HG02970 (cell line): ENCODE measurements around the gene ZFP30.

Source experiments
- ATAC-seq: cut with Tn5 transposase; IDR thresholded peaks from one replicate; pipeline ENCODE4 v1.9.1; 2021; ENCODE audit warnings: mild to moderate bottlenecking, moderate library complexity, moderate number of reproducible peaks; ENCODE audit not compliant: unreplicated experiment, low FRiP score

The ZFP30 gene

DNA sequence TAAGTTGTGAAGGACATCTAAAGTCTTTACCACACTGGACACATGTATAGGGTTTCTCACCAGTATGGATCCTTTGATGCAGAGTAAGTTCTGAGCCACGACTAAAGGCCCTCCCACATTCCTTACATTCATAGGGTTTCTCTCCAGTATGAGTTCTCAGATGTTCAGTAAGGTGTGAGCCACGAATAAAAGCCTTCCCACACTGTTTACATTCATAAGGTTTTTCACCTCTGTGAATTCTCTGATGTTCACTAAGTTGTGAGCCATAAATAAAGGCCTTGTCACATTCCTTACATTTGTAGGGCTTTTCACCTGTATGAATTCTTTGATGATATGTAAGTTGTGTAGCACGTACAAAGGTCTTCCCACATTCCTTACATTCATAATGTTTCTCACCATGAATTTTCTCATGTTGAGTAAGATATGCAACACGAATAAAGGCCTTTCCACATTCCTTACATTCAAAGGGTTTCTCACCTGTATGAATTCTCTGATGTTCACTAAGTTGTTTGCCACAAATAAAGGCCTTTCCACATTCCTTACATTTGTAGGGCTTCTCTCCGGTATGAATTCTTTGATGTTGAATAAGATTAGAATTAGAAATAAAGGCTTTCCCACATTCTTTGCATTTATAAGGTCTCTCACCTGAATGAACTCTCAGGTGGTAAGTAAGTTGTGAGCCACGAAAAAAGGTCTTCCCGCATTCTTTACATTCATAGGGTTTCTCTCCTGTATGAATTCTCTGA lies 90.5 kb downstream of the ZFP30 start:
- no peak for ATAC-seq
